Psoas muscle (tissue), 8 donors: ENCODE measurements around the gene COPG2. TPM values are rescaled to one million over a fixed set of nuclear protein-coding genes. Genes with fewer than 3 reads are reported as not detected.
A peak's percentile ranks its signal among the peaks of the same experiment; 100 is the strongest.

ENCODE experiments used
- ATAC-seq, 4 donors: fragments of 200-7000 bp; cut with Tn5 transposase; one replicate each; pipeline ENCODE4 v1.9.1; 2020; ENCODE audit warnings: moderate library complexity in 3 of 4, mild to moderate bottlenecking in 2 of 4
- DNase-seq, 2 donors: peaks; one replicate each; pipeline ENCODE4 v3.0.0-alpha.2; 2020
- H3K27ac ChIP-seq: fragments of 200-600 bp; one replicate; pipeline ENCODE4 v1.8.0; 2022
- H3K27me3 ChIP-seq, 3 donors: fragments of 200-600 bp in 1 of 3; one replicate each; pipeline versions ENCODE4 v1.6.1 to v1.8.0; 2013 to 2022; ENCODE audit warnings: low read length in 2 of 3, mild to moderate bottlenecking in 2 of 3, moderate library complexity in 1 of 3; ENCODE audit not compliant: insufficient read depth in 3 of 3
- H3K36me3 ChIP-seq, 2 donors: fragments of 200-600 bp in 1 of 2; one replicate each; pipeline versions ENCODE4 v1.6.1 to v1.8.0; 2013 to 2022; ENCODE audit warnings: low read depth in 1 of 2, mild to moderate bottlenecking in 1 of 2, moderate library complexity in 1 of 2; ENCODE audit not compliant: insufficient read depth in 1 of 2
- H3K4me1 ChIP-seq: fragments of 200-600 bp; one replicate; pipeline ENCODE4 v1.8.0; 2022
- H3K4me3 ChIP-seq: fragments of 200-600 bp; one replicate; pipeline ENCODE4 v1.8.0; 2022; ENCODE audit warnings: mild to moderate bottlenecking
- H3K9me3 ChIP-seq: fragments of 200-600 bp; one replicate; pipeline ENCODE4 v1.8.0; 2022
- CTCF ChIP-seq: fragments of 200-600 bp; IDR thresholded peaks from one replicate; pipeline ENCODE4 v1.8.0; 2022; ENCODE audit warnings: antibody characterized with exemption
- WGBS, 3 donors: extraction: QIAGEN DNeasy Blood & Tissue Kit; methylation state at CpG; one replicate each; pipeline versions ENCODE4 v1.1.6 to v1.1.7; 2013; 5-methylcytosine and 5-hydroxymethylcytosine counted together
- intact Hi-C, 2 donors: fragments of 100-400 bp; cut with DNase I; formaldehyde crosslinking; loops; one replicate each; pipeline versions ENCODE4 v1.11.0 to v1.14.2; 2022
- polyA plus RNA-seq, 3 donors: library from polyadenylated mRNA; stranded (reverse); fragments of 200-250 nt; gene quantifications; one replicate each; pipeline ENCODE4 v1.2.3, GENCODE V29; 2013
- total RNA-seq, 4 donors: library from RNA; stranded (reverse); fragmentation: NEBNext Ultra II Directional in 2 of 4; extraction: Animal tissue kit (Norgen Biotek cat#: 25700) in 2 of 4; gene quantifications; one replicate each; pipeline versions ENCODE4 v1.2.1 to v1.2.4, GENCODE V29; 2021 to 2023
- donor health status: healthy with polysubstance abuse.
- donor health status: DM: no; HTN: no; CAD: no; lungs with moderate emphysema.
- donor health status: Bipolar disorder and iron deficiency.
- donor health status: healthy.
- donor health status: DM: yes; HTN: yes; CAD: no.
- donor health status: DM: no; HTN: no; CAD: no.
- donor health status: DM: no; HTN: no; CAD: no.
- donor health status: DM: yes; HTN: yes; CAD: no.

Gene COPG2
- total and polyA plus RNA-seq, 7 donors = 9.6 to 21.5 (median 13.2) TPM

GRCh38 chr7:130566898-130567280 lies 101.7 kb downstream of the COPG2 start:
- 94 to 99% (median 96%) methylated on average over 2 of the region's 2 CpGs for WGBS, 3 donors
- no peak for TF ChIP-seq CTCF
- no peak overlapping the region for H3K4me3 ChIP-seq
- DNase-seq (no peak), ATAC-seq (no peak)
- no peaks in the 10 kb centered on the region for H3K4me1 ChIP-seq
- peak overlapping the region; percentile 36 for H3K27ac ChIP-seq
- H3K9me3 ChIP-seq = no peaks in the 10 kb centered on the region
- H3K36me3 ChIP-seq = no peaks in the 10 kb centered on the region
- no peaks in the 10 kb centered on the region for H3K27me3 ChIP-seq
- intact Hi-C loops = no loop called here

GRCh38 chr7:130566168-130566897 lies 102.2 kb downstream of the COPG2 start:
- TF ChIP-seq CTCF = no peak
- 76 to 84% (median 83%) methylated on average over 9 of the region's 9 CpGs for WGBS, 3 donors
- no peak overlapping the region for H3K4me3 ChIP-seq
- peak in 1 of 4 donors; percentile 53 for ATAC-seq
- intact Hi-C loops = no loop called here
- no peaks in the 10 kb centered on the region for H3K9me3 ChIP-seq
- H3K36me3 ChIP-seq = no peaks in the 10 kb centered on the region
- peak overlapping the region; percentile 36 for H3K27ac ChIP-seq
- no peaks in the 10 kb centered on the region for H3K4me1 ChIP-seq
- DNase-seq = peak in 1 of 2 donors; percentile 17
- no peaks in the 10 kb centered on the region for H3K27me3 ChIP-seq

GRCh38 chr7:130560972-130561371 lies 107.6 kb downstream of the COPG2 start:
- no peak for DNase-seq
- 68 to 82% (median 82%) methylated on average over 1 of the region's 1 CpG for WGBS, 3 donors
- intact Hi-C loops = loop anchor here in 1 of 2 donors (2.0 kb wide), 1 partner anchor 318 kb away; no protein-coding TSS in a partner anchor
- H3K36me3 ChIP-seq = no peaks in the 10 kb centered on the region
- ATAC-seq = no peak
- H3K27ac ChIP-seq = no peak overlapping the region
- peak; percentile 18 for TF ChIP-seq CTCF
- no peaks in the 10 kb centered on the region for H3K4me1 ChIP-seq
- H3K27me3 ChIP-seq = no peaks in the 10 kb centered on the region
- H3K4me3 ChIP-seq = no peak overlapping the region
- H3K9me3 ChIP-seq = no peaks in the 10 kb centered on the region

- no peak for DNase-seq
- ATAC-seq = no peak
- Histone ChIP-seq H3K4me3 (no peak overlapping the region), H3K36me3 (peaks cover 0 to 8% of the 10 kb centered on the region in 2 donors), H3K9me3 (no peaks in the 10 kb centered on the region), H3K4me1 (no peaks in the 10 kb centered on the region), H3K27ac (no peak overlapping the region), H3K27me3 (no peaks in the 10 kb centered on the region)
- intact Hi-C loops = no loop called here
- WGBS, 3 donors = 93 to 100% (median 96%) methylated on average over 2 of the region's 2 CpGs
- no peak for TF ChIP-seq CTCF
These were observed 109.4 kb downstream of the COPG2 start for GRCh38 chr7:130559184-130559583.

- H3K36me3 ChIP-seq = peaks cover 3 to 24% of the 10 kb centered on the region in 2 donors
- intact Hi-C loops = no loop called here
- TF ChIP-seq CTCF = no peak
- H3K4me1 ChIP-seq = no peaks in the 10 kb centered on the region
- ATAC-seq = no peak
- DNase-seq = no peak
- H3K27me3 ChIP-seq = no peaks in the 10 kb centered on the region
- no peaks in the 10 kb centered on the region for H3K9me3 ChIP-seq
- no peak overlapping the region for H3K27ac ChIP-seq
- 86 to 97% (median 97%) methylated on average over 3 of the region's 3 CpGs for WGBS, 3 donors
- H3K4me3 ChIP-seq = no peak overlapping the region
These were observed 114.1 kb downstream of the COPG2 start for GRCh38 chr7:130554481-130554880.
